ENCODE measurements around the gene MIB2. TPM values are rescaled to one million over a fixed set of nuclear protein-coding genes. Genes with fewer than 3 reads are reported as not detected.

The MIB2 gene
- total RNA-seq, 1 donor from 2014 or later, result 45.7 TPM

DNA sequence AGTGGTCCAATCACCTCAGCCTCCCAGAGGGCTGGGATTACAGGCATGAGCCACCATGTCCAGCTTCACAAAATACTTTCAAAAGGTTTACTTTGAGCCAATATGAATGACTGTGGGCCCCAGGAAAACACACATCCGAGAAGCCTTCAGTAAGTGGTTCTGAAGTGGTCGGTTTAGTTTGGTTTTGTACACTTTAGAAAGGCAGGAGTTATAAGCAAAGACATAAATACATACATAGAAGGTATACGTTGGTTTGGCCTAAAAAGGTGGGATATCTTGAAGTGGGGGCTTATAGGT, 3.2 kb upstream of the MIB2 start:
- DNase-seq (ENCODE audit: low spot score in 2 of 2) (no peak), FAIRE-seq (no peak)

DNA sequence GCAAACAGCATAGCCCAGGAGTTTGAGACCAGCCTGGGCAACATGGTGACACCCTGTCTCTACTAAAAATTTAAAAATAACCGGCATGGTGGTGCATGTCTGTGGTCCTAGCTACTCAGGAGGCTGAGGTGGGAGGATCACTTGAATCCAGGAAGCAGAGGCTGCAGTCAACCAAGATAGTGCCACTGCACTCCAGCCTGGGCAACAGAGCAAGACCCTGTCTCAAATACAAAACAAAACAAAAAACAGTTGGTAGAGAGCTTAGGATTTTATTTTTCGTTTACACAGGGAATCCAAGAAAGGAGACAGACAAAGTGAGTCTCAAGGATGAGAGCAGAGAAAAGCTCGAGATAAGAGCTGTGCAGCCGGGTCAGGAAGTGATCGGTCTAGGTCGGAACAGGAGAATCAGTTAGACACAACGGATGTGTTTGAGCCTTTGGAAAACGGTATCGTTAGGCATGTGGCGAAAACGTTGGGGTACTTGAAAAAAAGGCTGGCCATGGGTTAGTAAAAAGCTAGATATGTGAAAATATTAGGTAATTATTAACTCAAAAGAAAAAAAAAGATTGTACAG, 1.7 kb upstream of the MIB2 start:
- no peak for FAIRE-seq
- DNase-seq (ENCODE audit: low spot score in 2 of 2), result no peak

DNA sequence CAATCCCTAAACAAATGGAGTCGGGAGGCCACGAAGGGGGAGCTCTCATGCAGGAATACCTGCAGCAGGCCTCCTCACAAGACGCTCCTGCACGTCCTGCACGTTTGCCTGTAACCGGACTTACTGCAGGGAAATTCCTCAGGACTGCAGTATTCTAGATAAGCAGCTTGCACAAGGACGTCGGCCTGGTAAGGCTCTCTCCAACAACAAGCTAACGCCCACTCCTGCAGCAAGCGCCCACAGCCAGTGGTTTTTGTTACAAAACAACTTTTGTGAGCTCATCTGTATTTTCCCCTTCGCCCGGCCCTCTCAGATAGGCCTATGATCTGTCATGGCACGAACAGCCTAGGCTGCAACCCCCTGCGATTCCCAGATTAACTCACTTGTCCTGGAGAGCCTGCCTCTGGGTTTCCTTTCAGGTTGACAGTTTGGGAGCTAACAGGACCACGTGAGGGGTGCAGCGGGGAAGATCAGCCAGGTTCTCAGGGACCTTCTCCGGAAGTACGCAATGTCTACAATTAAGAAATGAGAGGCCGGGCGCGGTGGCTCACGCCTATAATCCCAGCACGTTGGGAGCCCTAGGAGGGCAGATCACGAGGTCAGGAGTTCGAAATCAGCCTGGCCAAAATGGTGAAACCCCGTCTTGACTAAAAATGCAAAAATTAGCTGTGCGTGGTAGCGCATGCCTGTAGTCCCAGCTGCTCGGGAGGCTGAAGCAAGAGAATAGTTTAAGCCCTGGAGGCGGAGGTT, 921 bp upstream of the MIB2 start:
- DNase-seq (ENCODE audit: low spot score in 2 of 2) (no peak), FAIRE-seq (no peak)

DNA sequence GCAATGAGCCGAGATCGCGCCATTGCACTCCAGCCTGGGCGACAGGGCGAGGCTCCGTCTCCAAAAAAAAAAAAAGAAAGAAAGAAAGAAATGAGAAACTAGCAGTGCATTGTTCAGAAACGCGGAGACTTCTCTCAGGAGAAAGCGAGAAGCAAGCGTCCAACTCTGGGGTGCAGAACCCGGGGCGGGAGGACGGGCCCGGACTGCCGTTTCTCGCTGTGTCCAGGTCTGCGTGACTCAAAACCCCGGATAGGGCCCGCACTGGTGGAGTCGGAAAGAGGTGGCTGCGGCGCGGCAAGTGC, 395 bp upstream of the MIB2 start:
- FAIRE-seq (no peak), DNase-seq (ENCODE audit: low spot score in 2 of 2) (no peak)

DNA sequence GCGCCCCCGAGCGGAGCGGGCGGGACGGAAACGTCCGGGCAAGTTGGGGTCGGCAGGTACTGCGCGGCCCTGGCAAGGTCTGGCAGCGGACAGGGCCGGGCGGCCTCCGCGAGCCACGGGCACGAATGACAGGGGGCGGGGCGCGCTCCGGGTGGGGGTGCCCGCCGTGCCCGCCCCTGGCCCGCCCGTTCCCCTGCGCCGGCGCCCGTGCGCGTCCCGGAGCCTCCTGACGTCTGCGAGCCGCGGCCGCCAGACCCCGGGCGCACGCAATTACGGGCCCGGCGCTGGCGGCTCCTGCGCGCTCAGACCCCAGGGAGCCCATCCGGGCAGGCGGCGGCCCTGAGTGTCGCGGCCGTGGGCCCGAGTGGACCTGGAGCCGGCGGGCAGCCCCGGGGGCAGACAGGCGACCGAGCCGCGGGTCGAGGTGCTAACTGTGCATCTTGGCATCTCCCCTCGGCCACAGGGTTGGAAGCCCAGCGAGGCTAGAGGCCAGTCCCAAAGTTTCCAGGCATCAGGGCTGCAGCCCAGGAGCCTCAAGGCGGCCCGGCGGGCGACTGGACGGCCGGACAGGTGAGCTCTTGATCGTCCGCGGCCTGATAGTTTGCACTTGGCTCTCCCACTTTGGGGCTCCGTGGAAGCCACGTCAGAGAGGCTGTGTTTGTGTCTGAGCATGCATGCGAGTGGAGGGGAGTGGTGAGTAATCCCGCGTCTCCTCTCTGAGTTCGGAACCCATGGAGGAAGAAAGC, 918 bp downstream of the MIB2 start:
- DNase-seq (ENCODE audit: low spot score in 2 of 2) (peak; percentile 76 to 80), FAIRE-seq (no peak)

DNA sequence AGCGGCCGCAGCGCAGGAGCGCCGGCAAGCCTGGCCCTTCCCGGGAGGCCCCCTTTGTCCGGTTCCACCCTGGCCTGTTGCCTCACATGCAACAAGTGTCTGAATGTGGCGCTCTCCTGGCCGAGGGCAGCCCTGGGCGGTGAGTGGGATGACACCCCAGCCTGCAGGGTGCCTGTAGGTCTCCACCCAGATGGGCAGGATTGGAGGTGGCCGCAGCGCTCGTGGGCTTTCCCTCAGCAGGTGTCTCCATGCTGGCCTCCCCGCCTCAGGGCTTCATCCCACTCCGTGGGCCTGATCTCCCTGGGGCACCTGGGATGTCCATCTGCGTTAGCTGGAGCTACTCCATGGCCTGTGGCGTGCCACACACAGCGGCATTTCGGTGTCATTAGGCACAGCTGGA, 1.5 kb downstream of the MIB2 start:
- FAIRE-seq (no peak), DNase-seq (ENCODE audit: low spot score in 2 of 2) (no peak)

DNA sequence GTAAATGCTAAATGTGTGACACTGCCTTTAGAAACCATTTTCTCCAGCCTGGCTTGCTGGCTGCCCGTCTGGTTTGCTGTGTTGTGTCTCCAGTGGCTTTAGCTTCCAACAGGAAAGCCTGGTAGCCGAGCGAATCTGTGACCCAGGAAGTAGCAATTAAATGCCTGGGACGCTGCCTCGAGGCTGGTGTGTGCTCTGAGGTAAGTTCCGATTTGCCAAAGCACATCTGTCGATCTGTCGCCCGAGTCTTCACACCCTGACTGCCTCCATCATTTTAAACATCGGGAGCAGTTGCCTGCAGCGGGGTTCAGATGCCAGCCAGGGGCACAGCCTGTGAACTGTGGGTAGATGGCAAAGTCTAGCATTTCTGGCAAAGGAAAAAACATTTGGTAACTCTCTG, 2.2 kb downstream of the MIB2 start:
- FAIRE-seq, result no peak
- no peak for DNase-seq (ENCODE audit: low spot score in 2 of 2)

DNA sequence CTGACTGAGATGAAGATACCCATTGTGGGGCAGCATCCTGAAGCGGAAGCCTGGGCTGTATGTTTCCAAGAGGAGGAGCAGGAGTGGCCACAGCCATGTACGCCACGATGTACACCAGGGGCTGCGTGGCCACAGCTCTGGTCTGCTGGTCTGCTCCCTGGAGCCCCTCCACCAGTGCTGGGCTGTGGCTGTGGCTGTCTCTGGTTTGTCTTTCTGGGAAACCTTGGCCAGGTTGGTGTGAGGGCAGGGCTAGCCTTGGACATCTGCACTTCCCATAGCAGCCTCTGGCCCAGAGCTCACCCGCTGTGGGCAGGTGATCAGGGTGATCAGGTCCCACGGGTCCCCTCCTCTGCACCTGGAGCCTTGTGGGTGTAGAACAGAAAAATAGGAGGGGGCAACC, 2.6 kb downstream of the MIB2 start:
- DNase-seq (ENCODE audit: low spot score in 2 of 2) (no peak), FAIRE-seq (no peak)

DNA sequence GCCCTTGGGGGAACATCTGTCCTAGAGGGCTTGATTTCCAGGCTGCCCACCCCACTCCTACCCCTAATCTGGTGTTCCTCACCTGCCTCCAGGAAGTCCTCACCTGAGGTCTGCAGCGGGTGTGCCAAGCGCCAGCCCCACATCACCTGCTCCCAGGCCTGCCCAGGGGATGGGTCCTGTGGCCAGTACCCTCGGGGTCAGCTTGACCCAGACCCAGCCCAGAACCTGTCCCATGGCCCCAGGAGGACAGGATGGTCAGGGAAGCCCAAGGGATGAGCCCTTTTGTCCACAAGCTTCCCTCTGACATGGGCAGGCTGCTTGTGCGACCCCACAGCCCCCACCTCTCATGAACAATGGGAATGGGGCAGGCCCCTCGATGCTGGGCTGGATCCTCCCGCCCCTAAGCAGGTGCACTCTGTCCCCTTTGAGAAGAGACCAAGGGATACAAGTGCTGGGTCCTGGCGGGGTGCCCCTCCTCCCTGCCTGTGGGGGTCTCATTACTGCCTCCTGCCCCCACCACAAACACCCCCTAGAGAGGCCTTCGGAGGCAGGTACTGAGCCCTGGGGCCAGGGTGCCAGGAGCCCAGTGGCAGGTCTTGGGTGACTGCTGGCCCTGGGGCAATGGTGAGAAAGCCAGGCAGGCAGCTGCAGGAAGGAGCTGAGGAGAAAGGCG, 3.2 kb downstream of the MIB2 start:
- no peak for DNase-seq (ENCODE audit: low spot score in 2 of 2)
- no peak for FAIRE-seq

DNA sequence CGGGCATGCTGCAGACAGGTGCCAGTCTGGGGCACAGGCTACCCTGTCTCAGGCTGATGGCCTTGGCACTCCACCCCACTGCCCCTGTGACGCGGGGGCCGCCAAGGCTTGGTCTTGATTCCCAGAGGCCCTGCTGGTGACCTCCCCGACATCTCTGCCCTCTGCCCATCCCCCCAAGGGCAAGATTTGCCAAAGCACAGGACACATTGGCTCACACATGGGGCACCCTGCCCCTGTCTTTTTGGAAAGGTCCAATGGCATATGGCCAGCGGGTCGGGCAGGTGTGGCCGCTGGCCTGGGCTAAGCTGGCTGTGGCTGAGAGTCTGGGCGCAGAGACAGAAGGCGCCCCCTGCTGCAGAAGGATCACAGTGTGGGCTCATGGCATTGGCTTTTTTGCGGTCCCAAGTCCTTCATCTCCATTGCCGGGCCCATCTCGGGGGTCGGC, 4.6 kb downstream of the MIB2 start:
- FAIRE-seq, result no peak
- DNase-seq (ENCODE audit: low spot score in 2 of 2), result no peak

DNA sequence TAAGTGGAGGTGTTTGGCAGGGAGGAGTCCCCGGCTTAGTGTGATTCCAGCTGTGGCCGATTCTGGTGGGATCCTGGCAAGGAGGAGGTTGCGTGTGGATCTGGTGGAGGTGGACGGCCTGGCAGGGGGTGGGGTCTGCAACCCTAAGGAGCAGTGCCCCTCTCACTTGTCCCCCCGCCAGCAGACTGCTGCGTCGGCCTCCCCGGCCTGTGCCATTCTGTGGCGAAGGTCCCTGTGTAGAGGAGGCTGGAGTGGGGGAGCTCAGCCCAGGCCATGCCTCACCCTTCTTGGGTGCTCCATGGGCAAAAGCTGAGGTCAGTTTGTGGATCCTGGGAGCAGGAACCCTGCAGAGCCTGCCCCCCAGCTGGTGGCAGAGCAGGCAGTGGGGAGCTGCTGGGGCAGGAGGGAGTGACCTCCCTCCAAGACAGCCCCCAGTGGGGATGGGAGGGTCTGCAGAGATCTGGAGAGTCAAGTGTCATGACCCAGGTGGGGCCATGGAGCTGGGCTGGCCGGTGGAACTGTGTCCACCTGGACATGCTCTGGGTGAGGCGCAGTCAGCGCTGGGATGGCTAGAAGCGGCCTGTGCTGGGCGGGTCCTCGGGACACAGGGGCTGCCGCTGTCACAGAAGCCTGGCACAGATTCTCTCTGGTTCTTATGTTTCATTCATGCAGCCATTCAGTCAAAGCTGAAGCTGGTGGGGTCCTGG, 5.3 kb downstream of the MIB2 start:
- FAIRE-seq, result no peak
- no peak for DNase-seq (ENCODE audit: low spot score in 2 of 2)

DNA sequence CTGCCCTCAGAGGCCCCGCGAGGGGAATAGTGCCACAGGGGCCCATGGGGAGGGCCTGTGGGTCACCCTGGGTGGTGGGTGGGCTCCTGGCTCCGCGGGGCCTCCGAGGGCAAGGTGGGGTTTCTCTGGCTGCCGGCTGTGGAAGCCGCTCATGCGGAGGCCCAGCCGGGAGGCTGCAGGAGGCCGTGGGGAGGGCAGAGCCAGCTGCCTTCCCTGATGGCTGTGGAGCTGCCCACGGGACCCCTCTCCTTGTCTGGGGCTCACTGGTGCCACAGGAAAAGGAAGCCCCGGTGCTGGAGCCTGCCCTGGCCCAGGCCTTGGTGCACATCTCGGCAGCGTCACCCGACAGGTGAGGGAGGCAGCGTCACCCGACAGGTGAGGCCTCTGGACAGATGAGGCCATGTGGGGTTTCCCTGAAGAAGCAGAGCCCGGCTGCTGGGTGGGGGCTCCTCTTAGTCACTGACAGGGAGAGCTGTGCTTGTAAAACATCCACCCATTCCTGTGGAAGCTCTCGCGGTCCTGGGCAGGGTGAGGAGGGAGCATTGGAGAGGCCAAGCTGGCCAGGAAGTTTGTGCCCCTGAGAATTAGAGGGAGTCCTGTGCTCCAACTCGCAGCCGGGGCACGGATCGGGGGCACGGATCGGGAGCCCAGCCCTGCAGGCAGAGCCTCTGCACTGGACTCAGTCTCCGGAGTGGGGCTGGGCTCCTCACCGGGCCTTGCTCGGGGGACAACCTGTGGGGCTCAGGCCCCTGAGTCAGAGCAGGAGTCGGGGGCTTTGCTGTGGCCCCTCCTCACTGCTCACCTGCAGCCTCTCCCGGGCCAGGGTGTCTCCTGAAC, 6.1 kb downstream of the MIB2 start:
- DNase-seq (ENCODE audit: low spot score in 2 of 2), result no peak
- no peak for FAIRE-seq

DNA sequence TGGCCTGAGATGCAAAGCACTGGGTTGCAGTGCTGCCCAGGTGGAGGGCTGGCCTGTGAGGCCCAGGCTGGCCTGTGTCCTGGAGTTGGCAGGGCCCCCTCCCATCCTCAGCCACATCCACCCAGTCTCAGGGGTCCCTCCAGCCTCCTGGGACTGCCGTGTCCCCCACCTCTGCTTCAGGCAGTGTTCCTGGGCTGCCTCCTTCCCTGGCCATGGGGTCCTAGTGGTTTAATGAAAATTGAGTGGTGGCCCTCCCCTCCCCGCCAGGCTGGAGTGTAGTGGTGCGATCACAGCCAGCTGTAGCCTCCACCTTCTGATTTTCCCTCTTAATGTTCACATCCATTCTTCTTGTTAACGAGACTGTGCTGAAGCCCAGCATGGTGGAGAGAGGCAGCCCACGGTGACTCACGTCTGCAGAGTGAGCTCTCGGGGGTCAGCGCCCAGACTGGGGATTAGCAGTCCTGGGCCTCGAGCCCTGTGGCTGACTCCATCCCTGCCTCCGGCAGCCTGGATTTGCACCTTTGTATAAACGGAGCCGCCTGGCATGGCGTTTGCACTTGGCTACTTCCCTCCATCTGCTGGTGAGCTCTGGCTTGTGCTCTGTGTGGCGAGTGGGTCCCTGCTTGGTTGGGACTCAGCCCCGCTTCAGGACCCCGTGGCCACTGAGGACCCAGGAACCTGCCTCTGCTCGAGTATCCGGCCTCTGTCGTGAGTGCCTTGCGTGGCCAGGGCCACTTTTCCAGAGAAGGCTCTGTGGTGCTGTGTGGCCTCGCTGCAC, 6.9 kb downstream of the MIB2 start:
- DNase-seq (ENCODE audit: low spot score in 2 of 2) (no peak), FAIRE-seq (no peak)

DNA sequence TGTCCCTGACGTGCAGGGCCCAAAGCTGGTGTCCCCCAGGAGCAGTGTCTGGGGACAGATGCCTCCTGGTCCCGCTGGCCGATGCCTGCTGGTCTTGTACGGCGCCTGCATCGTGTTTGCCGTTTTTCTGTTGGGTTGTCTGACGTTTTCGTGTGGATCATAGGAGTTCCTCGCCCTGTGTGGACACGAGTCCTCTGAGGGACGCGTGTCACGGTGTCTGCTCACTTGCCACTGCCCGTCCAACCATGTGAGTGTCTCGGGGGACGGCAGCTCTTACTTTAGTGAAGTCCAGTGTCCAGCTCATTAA, 7.4 kb downstream of the MIB2 start:
- DNase-seq (ENCODE audit: low spot score in 2 of 2), result no peak
- FAIRE-seq, result no peak

DNA sequence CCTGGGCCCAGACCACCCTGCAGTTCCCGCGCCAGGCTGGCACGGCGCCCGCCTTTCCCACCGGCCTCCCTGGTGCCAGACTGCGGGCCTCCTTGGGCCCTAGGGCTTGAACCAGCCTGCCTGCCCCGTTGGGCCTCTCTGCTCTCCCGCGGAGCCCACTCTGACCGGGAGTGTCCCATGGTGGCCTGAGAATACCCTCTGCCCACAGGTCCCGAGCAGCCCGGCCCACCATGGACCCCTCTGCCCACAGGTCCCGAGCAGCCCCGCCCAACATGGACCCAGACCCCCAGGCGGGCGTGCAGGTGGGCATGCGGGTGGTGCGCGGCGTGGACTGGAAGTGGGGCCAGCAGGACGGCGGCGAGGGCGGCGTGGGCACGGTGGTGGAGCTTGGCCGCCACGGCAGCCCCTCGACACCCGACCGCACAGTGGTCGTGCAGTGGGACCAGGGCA, 7.9 kb downstream of the MIB2 start:
- DNase-seq (ENCODE audit: low spot score in 2 of 2), result no peak
- FAIRE-seq, result no peak

DNA sequence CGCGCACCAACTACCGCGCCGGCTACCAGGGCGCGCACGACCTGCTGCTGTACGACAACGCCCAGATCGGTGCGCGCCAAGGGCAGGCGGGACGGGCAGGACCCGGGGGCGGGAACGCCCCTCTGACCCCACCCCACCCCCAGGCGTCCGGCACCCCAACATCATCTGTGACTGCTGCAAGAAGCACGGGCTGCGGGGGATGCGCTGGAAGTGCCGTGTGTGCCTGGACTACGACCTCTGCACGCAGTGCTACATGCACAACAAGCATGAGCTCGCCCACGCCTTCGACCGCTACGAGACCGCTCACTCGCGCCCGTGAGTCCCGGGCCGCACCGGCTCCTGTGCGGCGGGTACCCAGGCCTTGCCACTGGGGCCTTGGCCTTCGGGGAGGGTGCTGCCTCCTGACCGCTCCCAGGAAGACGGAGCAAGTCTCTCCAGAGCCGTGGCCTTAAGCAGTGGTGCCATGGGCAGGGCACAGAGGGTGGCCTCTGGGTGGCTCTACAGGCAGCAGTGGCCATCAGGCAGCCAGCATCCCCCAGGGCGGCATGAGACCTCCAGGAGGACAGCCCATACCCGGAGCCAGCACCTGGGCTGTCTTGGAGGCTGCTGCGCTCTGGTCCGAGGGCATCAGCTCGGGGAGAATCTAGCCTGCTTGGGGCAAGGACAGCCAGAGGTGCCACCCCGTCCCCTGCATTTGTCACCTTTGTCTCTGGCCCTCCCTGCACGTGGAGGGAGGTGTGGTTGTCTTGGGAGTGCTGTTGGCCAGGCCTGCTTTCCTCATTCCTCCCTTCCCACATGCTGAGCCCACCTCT, 8.5 kb downstream of the MIB2 start:
- DNase-seq (ENCODE audit: low spot score in 2 of 2) (no peak), FAIRE-seq (no peak)

DNA sequence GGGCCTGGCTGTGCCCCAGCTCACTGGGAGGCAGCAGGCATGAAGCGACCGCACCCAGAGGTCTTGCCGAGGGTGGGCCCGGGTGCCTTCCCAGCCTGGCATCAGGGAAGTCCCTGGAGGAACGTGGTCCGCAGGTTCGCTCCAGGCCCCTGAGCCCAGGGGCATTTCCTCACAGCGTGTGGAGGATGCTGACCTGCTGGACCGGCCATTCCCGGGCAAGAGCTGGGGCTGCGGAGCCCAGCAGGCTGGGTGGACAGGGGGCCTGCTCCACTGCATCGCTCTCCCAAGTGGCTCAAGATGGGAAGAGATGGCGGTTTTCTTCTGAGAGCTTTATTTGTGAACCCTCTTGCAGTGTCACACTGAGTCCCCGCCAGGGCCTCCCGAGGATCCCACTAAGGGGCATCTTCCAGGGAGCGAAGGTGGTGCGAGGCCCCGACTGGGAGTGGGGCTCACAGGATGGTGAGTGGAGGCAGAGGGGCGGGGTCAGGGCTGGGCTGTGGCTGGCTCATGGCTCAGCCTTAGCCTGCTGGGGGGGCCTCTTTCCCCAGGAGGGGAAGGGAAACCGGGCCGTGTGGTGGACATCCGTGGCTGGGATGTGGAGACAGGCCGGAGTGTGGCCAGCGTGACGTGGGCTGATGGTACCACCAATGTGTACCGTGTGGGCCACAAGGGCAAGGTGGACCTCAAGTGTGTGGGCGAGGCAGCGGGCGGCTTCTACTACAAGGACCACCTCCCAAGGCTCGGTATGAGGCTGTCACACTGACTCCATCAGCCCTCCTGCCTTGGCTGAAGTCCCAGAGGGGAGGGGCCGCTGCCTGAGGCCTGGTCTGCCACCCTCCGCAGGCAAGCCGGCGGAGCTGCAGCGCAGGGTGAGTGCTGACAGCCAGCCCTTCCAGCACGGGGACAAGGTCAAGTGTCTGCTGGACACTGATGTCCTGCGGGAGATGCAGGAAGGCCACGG, 9.4 kb downstream of the MIB2 start:
- no peak for DNase-seq (ENCODE audit: low spot score in 2 of 2)
- no peak for FAIRE-seq

DNA sequence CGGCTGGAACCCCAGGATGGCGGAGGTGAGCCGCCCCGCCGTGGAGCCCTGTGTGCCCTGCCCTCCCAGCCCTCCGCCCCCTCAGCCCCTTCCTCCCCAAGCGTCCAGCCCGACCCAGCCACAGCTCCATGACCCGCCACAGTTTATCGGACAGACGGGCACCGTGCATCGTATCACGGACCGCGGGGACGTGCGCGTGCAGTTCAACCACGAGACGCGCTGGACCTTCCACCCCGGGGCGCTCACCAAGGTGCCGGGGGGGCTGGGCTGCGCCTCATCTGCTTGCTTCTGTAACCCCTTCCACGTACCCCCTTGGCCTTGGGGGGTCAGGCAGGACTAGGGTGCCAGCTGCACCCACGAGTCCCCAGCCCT, 10.1 kb downstream of the MIB2 start:
- FAIRE-seq, result no peak
- DNase-seq (ENCODE audit: low spot score in 2 of 2), result no peak
